ENCODE results near the gene SLC9C2. TPM values are rescaled to one million over a fixed set of nuclear protein-coding genes. Genes with fewer than 3 reads are reported as not detected.

Gene SLC9C2
- total RNA-seq, 1 experiment from 2014 or later, result not detected

DNA sequence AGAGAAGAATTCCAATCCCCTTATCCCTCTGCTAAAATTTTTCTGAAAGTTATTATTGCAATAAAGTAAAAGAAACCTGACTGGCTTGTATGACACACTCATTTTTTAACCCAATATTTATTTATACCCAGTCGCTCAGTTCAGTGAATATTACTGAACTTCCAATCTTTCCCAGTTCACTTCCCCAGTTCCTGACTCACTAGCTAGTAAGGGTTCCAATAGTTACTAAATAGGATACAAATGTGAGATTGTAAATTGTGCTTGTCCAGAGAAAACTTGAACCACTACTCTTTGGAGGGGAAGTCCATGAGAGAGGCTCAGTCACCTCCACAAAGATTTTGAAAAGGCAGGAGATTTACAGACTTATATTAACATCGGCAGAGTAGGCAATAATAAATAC, 94.3 kb downstream of the SLC9C2 start:
- ChIA-PET POLR2A (interaction anchor here (0.6 to 7.8 kb wide), 6 partner anchors 16 to 207 kb away, joined by 3 to 77 read pairs (median 20); partner anchors contain the start of genes KLHL20 and PRDX6), CTCF (interaction anchor here (0.6 to 3.5 kb wide), 4 partner anchors 21 to 207 kb away, joined by 3 to 26 read pairs (median 3); partner anchors contain the start of gene KLHL20)
- H3K4me1 Mint-ChIP-seq (ENCODE audit: insufficient read depth, unreplicated experiment), result peaks cover 26% of the 10 kb centered on the region
- DNase-seq (ENCODE audit: unreplicated experiment), result no peak
- H3K4me3 Mint-ChIP-seq (ENCODE audit: unreplicated experiment), result no peak overlapping the region
- TF ChIP-seq, protein P1, sequence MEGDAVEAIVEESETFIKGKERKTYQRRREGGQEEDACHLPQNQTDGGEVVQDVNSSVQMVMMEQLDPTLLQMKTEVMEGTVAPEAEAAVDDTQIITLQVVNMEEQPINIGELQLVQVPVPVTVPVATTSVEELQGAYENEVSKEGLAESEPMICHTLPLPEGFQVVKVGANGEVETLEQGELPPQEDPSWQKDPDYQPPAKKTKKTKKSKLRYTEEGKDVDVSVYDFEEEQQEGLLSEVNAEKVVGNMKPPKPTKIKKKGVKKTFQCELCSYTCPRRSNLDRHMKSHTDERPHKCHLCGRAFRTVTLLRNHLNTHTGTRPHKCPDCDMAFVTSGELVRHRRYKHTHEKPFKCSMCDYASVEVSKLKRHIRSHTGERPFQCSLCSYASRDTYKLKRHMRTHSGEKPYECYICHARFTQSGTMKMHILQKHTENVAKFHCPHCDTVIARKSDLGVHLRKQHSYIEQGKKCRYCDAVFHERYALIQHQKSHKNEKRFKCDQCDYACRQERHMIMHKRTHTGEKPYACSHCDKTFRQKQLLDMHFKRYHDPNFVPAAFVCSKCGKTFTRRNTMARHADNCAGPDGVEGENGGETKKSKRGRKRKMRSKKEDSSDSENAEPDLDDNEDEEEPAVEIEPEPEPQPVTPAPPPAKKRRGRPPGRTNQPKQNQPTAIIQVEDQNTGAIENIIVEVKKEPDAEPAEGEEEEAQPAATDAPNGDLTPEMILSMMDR (IDR thresholded peaks at IDR 0.05; ENCODE audit: unreplicated experiment), result no peak
- intact Hi-C loops (cut with micrococcal nuclease), result loop anchor here (10.0 kb wide), 1 partner anchor 206 kb away; the partner anchor contains the start of gene KLHL20
- peaks cover 5% of the 10 kb centered on the region for H3K9me3 Mint-ChIP-seq (ENCODE audit: unreplicated experiment)
- H3K27ac Mint-ChIP-seq (ENCODE audit: low read depth, unreplicated experiment), result peak overlapping the region; percentile 76
- BruUV-seq (replicated peaks), result no TSS peak
- no peaks in the 10 kb centered on the region for H3K36me3 Mint-ChIP-seq (ENCODE audit: insufficient read depth, unreplicated experiment)
- H3K27me3 Mint-ChIP-seq (ENCODE audit: insufficient read depth, unreplicated experiment), result no peaks in the 10 kb centered on the region

DNA sequence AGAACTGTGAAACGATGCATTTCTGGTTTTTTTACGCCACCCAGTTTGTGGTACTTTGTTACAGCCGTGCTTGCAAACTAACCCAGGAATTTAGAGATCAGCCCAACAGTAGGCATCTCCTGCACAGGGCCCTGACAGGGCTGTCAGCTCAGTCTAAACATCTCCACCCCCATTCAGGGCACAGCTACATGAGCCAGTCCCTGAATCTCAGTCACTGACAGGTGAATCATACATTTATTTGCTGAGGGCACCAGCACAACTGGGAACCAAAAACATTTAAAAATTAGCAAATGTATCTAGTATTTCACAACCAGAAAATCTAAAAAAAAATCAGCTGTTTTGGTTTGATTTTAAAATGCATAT, 95.0 kb downstream of the SLC9C2 start:
- no TSS peak for BruUV-seq (replicated peaks)

DNA sequence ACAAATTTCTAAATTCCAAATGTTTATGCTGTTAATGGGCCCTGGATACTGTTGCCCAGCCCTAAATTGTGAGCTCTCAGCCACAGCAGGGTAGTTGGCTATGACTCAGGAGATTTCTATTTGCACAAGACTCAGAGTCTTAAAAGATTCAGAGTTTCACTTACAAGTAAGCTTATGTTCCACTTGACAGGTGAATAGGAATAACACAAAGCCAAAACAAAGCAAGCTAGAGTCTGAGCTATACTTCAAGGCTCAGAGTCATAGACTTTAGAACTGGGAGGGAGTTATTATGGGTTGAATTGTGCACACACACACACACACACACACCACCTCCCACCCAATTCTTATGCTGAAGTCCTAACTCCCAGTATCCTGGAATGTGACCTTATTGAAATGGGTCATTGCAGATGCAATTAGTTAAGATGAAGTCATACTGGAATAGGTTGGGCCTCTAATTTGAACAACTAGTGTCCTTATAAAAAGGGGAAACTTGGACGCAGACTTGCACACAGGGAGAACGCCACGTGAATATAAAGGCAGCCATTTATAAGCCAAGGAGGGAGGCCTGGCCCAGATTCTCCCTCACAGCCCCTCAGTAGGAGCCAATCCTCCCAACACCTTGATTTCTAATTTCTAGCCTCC, 95.5 kb downstream of the SLC9C2 start:
- no peaks in the 10 kb centered on the region for H3K27me3 Mint-ChIP-seq (ENCODE audit: insufficient read depth, unreplicated experiment)
- CTCF ChIA-PET, result interaction anchor here (0.5 to 3.5 kb wide), 13 partner anchors 17 to 485 kb away, joined by 3 to 26 read pairs (median 3); partner anchors contain the start of gene KLHL20
- H3K4me3 Mint-ChIP-seq (ENCODE audit: unreplicated experiment), result peak overlapping the region; percentile 24
- POLR2A ChIA-PET, result interaction anchor here (0.9 to 7.8 kb wide), 12 partner anchors 10 to 317 kb away, joined by 3 to 77 read pairs (median 6); partner anchors contain the start of genes CENPL, DARS2, KLHL20 and PRDX6
- H3K27ac Mint-ChIP-seq (ENCODE audit: low read depth, unreplicated experiment), result peak overlapping the region; percentile 76
- H3K36me3 Mint-ChIP-seq (ENCODE audit: insufficient read depth, unreplicated experiment), result no peaks in the 10 kb centered on the region
- DNase-seq (ENCODE audit: unreplicated experiment), result peak; percentile 72
- no peaks in the 10 kb centered on the region for H3K9me3 Mint-ChIP-seq (ENCODE audit: unreplicated experiment)
- TF ChIP-seq, protein P1 (IDR thresholded peaks at IDR 0.05; ENCODE audit: unreplicated experiment), result no peak
- H3K4me1 Mint-ChIP-seq (ENCODE audit: insufficient read depth, unreplicated experiment), result peaks cover 26% of the 10 kb centered on the region
- BruUV-seq (replicated peaks), result no TSS peak
- intact Hi-C loops (cut with micrococcal nuclease), result loop anchor here (2.0 to 10.0 kb wide), 3 partner anchors 29 to 207 kb away; partner anchors contain the start of gene KLHL20

More for the DNA sequence above, 95.0 kb downstream of the SLC9C2 start:
- CTCF ChIA-PET, result interaction anchor here (0.5 to 3.5 kb wide), 8 partner anchors 15 to 485 kb away, joined by 3 to 26 read pairs (median 4); partner anchors contain the start of gene KLHL20
- TF ChIP-seq, protein P1 (IDR thresholded peaks at IDR 0.05; ENCODE audit: unreplicated experiment), result no peak
- peak; percentile 64 for DNase-seq (ENCODE audit: unreplicated experiment)
- POLR2A ChIA-PET, result interaction anchor here (0.9 to 7.8 kb wide), 9 partner anchors 16 to 316 kb away, joined by 3 to 77 read pairs (median 6); partner anchors contain the start of genes CENPL, DARS2, KLHL20 and PRDX6
- H3K4me1 Mint-ChIP-seq (ENCODE audit: insufficient read depth, unreplicated experiment), result peaks cover 26% of the 10 kb centered on the region
- H3K27me3 Mint-ChIP-seq (ENCODE audit: insufficient read depth, unreplicated experiment), result no peaks in the 10 kb centered on the region
- no peaks in the 10 kb centered on the region for H3K9me3 Mint-ChIP-seq (ENCODE audit: unreplicated experiment)
- no peaks in the 10 kb centered on the region for H3K36me3 Mint-ChIP-seq (ENCODE audit: insufficient read depth, unreplicated experiment)
- H3K27ac Mint-ChIP-seq (ENCODE audit: low read depth, unreplicated experiment), result peak overlapping the region; percentile 76
- H3K4me3 Mint-ChIP-seq (ENCODE audit: unreplicated experiment), result no peak overlapping the region
- intact Hi-C loops (cut with micrococcal nuclease), result loop anchor here (2.0 to 10.0 kb wide), 3 partner anchors 29 to 207 kb away; partner anchors contain the start of gene KLHL20

DNA sequence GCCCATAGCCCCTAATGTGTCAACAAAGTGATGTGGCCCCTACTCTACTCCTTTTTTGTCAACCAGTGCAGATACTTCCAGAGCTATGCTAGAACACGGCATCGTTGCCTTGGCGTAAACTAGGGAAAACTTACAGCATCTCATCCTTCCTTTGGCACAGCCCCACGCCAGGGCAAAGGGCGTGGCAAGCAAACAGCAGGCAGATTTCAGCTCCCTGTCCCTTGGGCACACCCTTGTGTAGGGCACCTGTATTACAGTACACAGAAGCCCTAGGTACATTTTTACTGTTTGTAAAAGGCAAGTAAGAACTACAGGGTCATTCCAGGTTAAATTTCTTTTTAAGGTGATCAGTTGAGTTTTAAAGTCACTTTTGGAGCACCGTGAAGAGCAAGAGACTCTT, 96.4 kb downstream of the SLC9C2 start:
- no TSS peak for BruUV-seq (replicated peaks)
- peak; percentile 74 for DNase-seq (ENCODE audit: unreplicated experiment)
- Mint-ChIP-seq H3K4me1 (ENCODE audit: insufficient read depth, unreplicated experiment) (peaks cover 26% of the 10 kb centered on the region), H3K27ac (ENCODE audit: low read depth, unreplicated experiment) (peak overlapping the region; percentile 76), H3K27me3 (ENCODE audit: insufficient read depth, unreplicated experiment) (no peaks in the 10 kb centered on the region), H3K36me3 (ENCODE audit: insufficient read depth, unreplicated experiment) (no peaks in the 10 kb centered on the region), H3K4me3 (ENCODE audit: unreplicated experiment) (no peak overlapping the region), H3K9me3 (ENCODE audit: unreplicated experiment) (no peaks in the 10 kb centered on the region)
- CTCF ChIA-PET, result interaction anchor here (0.6 to 3.5 kb wide), 13 partner anchors 15 to 245 kb away, joined by 3 to 26 read pairs (median 3); partner anchors contain the start of gene SLC9C2
- POLR2A ChIA-PET, result interaction anchor here (0.6 to 7.8 kb wide), 14 partner anchors 9 to 787 kb away, joined by 3 to 77 read pairs (median 5); partner anchors contain the start of genes KLHL20 and PRDX6
- intact Hi-C loops (cut with micrococcal nuclease), result loop anchor here (2.0 to 10.0 kb wide), 3 partner anchors 28 to 208 kb away; partner anchors contain the start of gene KLHL20
- TF ChIP-seq, protein P1 (IDR thresholded peaks at IDR 0.05; ENCODE audit: unreplicated experiment), result peak; percentile 51
